ENCODE measurements around the gene RALGPS1. TPM values are rescaled to one million over a fixed set of nuclear protein-coding genes. Genes with fewer than 3 reads are reported as not detected.
A peak's percentile ranks its signal among the peaks of the same experiment; 100 is the strongest.

RALGPS1 gene
- total and polyA plus RNA-seq, 2 of the 13 experiments (the other 11 are each of a cell fraction or from before 2014, with no cell fraction given): 3.7 to 6.5 TPM

DNA sequence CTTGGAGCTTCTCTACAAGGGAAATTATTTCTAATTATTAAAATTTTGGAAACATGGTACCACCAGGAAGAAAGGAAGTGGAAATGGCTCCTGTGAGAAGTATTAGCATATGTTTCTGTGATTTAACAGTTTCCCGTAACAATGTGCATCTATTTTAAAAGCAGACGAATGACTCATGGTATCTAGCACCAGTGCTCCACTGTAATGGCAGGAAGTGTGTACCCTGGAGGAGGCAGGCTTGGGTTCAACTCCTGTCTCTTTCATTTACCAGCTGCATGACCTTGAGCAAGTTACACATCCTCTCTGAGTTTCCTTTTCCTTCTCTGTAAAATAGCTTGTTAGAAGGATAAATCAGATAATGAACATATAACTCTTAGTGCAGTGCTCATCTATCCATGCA is 248.8 kb downstream of the RALGPS1 start (continued):
- TF ChIP-seq, protein P1, sequence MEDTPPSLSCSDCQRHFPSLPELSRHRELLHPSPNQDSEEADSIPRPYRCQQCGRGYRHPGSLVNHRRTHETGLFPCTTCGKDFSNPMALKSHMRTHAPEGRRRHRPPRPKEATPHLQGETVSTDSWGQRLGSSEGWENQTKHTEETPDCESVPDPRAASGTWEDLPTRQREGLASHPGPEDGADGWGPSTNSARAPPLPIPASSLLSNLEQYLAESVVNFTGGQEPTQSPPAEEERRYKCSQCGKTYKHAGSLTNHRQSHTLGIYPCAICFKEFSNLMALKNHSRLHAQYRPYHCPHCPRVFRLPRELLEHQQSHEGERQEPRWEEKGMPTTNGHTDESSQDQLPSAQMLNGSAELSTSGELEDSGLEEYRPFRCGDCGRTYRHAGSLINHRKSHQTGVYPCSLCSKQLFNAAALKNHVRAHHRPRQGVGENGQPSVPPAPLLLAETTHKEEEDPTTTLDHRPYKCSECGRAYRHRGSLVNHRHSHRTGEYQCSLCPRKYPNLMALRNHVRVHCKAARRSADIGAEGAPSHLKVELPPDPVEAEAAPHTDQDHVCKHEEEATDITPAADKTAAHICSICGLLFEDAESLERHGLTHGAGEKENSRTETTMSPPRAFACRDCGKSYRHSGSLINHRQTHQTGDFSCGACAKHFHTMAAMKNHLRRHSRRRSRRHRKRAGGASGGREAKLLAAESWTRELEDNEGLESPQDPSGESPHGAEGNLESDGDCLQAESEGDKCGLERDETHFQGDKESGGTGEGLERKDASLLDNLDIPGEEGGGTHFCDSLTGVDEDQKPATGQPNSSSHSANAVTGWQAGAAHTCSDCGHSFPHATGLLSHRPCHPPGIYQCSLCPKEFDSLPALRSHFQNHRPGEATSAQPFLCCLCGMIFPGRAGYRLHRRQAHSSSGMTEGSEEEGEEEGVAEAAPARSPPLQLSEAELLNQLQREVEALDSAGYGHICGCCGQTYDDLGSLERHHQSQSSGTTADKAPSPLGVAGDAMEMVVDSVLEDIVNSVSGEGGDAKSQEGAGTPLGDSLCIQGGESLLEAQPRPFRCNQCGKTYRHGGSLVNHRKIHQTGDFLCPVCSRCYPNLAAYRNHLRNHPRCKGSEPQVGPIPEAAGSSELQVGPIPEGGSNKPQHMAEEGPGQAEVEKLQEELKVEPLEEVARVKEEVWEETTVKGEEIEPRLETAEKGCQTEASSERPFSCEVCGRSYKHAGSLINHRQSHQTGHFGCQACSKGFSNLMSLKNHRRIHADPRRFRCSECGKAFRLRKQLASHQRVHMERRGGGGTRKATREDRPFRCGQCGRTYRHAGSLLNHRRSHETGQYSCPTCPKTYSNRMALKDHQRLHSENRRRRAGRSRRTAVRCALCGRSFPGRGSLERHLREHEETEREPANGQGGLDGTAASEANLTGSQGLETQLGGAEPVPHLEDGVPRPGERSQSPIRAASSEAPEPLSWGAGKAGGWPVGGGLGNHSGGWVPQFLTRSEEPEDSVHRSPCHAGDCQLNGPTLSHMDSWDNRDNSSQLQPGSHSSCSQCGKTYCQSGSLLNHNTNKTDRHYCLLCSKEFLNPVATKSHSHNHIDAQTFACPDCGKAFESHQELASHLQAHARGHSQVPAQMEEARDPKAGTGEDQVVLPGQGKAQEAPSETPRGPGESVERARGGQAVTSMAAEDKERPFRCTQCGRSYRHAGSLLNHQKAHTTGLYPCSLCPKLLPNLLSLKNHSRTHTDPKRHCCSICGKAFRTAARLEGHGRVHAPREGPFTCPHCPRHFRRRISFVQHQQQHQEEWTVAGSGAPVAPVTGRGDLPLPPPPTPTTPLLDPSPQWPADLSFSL (CRISPR knock-in tag; IDR thresholded peaks at IDR 0.05): no peak
- TF ChIP-seq ZMYM2 (CRISPR knock-in tag; IDR thresholded peaks at IDR 0.05) (0 out of 2 replicates have a peak, but pooled peaks have one; percentile 33), KAT2B (IDR thresholded peaks at IDR 0.05; ENCODE audit: borderline replicate concordance, low read depth, low read length) (no peak), KDM5A (IDR thresholded peaks at IDR 0.05; ENCODE audit: borderline replicate concordance, low read length) (no peak), ZNF547 (CRISPR knock-in tag; IDR thresholded peaks at IDR 0.05) (no peak), HMG20A (CRISPR knock-in tag; IDR thresholded peaks at IDR 0.05; ENCODE audit: borderline replicate concordance) (peak; percentile 30; the same call in 1 of the 2 replicates), ZNF652 (CRISPR knock-in tag; IDR thresholded peaks at IDR 0.05; ENCODE audit: borderline replicate concordance, low read depth) (no peak), TMF1 (CRISPR knock-in tag; IDR thresholded peaks at IDR 0.05; ENCODE audit: low read depth) (no peak), SAFB2 (CRISPR knock-in tag; IDR thresholded peaks at IDR 0.05; ENCODE audit: borderline replicate concordance, low read depth) (no peak), NCOA2 (CRISPR knock-in tag; IDR thresholded peaks at IDR 0.05) (no peak), SNAI1 (CRISPR knock-in tag; IDR thresholded peaks at IDR 0.05; ENCODE audit: borderline replicate concordance) (no peak), ZNF44 (CRISPR knock-in tag; IDR thresholded peaks at IDR 0.05) (no peak), JDP2 (CRISPR knock-in tag; IDR thresholded peaks at IDR 0.05; ENCODE audit: borderline replicate concordance) (no peak), NR1H2 (CRISPR knock-in tag; IDR thresholded peaks at IDR 0.05; ENCODE audit: borderline replicate concordance, low read depth) (no peak), ZNF616 (CRISPR knock-in tag; IDR thresholded peaks at IDR 0.05; ENCODE audit: low read depth) (no peak)
- TF ChIP-seq, protein P2, sequence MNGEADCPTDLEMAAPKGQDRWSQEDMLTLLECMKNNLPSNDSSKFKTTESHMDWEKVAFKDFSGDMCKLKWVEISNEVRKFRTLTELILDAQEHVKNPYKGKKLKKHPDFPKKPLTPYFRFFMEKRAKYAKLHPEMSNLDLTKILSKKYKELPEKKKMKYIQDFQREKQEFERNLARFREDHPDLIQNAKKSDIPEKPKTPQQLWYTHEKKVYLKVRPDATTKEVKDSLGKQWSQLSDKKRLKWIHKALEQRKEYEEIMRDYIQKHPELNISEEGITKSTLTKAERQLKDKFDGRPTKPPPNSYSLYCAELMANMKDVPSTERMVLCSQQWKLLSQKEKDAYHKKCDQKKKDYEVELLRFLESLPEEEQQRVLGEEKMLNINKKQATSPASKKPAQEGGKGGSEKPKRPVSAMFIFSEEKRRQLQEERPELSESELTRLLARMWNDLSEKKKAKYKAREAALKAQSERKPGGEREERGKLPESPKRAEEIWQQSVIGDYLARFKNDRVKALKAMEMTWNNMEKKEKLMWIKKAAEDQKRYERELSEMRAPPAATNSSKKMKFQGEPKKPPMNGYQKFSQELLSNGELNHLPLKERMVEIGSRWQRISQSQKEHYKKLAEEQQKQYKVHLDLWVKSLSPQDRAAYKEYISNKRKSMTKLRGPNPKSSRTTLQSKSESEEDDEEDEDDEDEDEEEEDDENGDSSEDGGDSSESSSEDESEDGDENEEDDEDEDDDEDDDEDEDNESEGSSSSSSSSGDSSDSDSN (CRISPR knock-in tag; IDR thresholded peaks at IDR 0.05): no peak
- TF ChIP-seq, protein P3, sequence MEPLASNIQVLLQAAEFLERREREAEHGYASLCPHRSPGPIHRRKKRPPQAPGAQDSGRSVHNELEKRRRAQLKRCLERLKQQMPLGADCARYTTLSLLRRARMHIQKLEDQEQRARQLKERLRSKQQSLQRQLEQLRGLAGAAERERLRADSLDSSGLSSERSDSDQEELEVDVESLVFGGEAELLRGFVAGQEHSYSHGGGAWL (CRISPR knock-in tag; IDR thresholded peaks at IDR 0.05): no peak
- TF ChIP-seq, protein P4, sequence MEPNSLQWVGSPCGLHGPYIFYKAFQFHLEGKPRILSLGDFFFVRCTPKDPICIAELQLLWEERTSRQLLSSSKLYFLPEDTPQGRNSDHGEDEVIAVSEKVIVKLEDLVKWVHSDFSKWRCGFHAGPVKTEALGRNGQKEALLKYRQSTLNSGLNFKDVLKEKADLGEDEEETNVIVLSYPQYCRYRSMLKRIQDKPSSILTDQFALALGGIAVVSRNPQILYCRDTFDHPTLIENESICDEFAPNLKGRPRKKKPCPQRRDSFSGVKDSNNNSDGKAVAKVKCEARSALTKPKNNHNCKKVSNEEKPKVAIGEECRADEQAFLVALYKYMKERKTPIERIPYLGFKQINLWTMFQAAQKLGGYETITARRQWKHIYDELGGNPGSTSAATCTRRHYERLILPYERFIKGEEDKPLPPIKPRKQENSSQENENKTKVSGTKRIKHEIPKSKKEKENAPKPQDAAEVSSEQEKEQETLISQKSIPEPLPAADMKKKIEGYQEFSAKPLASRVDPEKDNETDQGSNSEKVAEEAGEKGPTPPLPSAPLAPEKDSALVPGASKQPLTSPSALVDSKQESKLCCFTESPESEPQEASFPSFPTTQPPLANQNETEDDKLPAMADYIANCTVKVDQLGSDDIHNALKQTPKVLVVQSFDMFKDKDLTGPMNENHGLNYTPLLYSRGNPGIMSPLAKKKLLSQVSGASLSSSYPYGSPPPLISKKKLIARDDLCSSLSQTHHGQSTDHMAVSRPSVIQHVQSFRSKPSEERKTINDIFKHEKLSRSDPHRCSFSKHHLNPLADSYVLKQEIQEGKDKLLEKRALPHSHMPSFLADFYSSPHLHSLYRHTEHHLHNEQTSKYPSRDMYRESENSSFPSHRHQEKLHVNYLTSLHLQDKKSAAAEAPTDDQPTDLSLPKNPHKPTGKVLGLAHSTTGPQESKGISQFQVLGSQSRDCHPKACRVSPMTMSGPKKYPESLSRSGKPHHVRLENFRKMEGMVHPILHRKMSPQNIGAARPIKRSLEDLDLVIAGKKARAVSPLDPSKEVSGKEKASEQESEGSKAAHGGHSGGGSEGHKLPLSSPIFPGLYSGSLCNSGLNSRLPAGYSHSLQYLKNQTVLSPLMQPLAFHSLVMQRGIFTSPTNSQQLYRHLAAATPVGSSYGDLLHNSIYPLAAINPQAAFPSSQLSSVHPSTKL (CRISPR knock-in tag; IDR thresholded peaks at IDR 0.05): peak; percentile 49

Data from HepG2 (cell line).